IPS-15b (cell line): Measurements from ENCODE around the gene AMMECR1.
A peak's percentile ranks its signal among the peaks of the same experiment; 100 is the strongest.
"Not testable (repeated sequence)": the region's sequence is repeated elsewhere in the genome, so short reads cannot be mapped to it uniquely, and the experiment has no call there.

Experiments
- H3K27me3 ChIP-seq: one replicate; pipeline ENCODE4 v1.6.1; 2013; ENCODE audit warnings: low read length; ENCODE audit not compliant: control insufficient read depth, insufficient read depth
- H3K36me3 ChIP-seq: one replicate; pipeline ENCODE4 v1.6.1; 2013; ENCODE audit warnings: low read length; ENCODE audit not compliant: control insufficient read depth, insufficient read depth
- H3K4me1 ChIP-seq: one replicate; pipeline ENCODE4 v1.6.1; 2013; ENCODE audit warnings: mild to moderate bottlenecking, low read length; ENCODE audit not compliant: control insufficient read depth, insufficient read depth
- H3K4me3 ChIP-seq: one replicate; pipeline ENCODE4 v1.5.1; 2013; ENCODE audit warnings: low read depth, low read length
- H3K9ac ChIP-seq: one replicate; pipeline ENCODE4 v1.6.1; 2013; ENCODE audit warnings: low read depth, mild to moderate bottlenecking, low read length
- H3K9me3 ChIP-seq: one replicate; pipeline ENCODE4 v1.6.1; 2013; ENCODE audit warnings: mild to moderate bottlenecking, low read length; ENCODE audit not compliant: control insufficient read depth, insufficient read depth

AMMECR1 gene

GRCh38 chrX:110317820-110318663, at the start of gene AMMECR1:
TSS of gene AMMECR1 (minus strand) at chrX:110318085. CDS start at chrX:110318071, 14 bp downstream.
- H3K9me3 ChIP-seq = no peaks in the 10 kb centered on the region
- H3K4me1 ChIP-seq = peaks cover 37% of the 10 kb centered on the region
- peak within 1 kb of the TSS; percentile 87 for H3K9ac ChIP-seq

GRCh38 chrX:110363244-110363643, 45.4 kb upstream of the AMMECR1 start:
- H3K4me3 ChIP-seq = no peak overlapping the region
- H3K9me3 ChIP-seq = no peaks in the 10 kb centered on the region
- H3K4me1 ChIP-seq = no peaks in the 10 kb centered on the region
- no peaks in the 10 kb centered on the region for H3K36me3 ChIP-seq
- H3K27me3 ChIP-seq = no peaks in the 10 kb centered on the region
- H3K9ac ChIP-seq = no peak overlapping the region

More at GRCh38 chrX:110317820-110318663, at the start of gene AMMECR1:
- no peaks in the 10 kb centered on the region for H3K36me3 ChIP-seq
- H3K27me3 ChIP-seq = no peaks in the 10 kb centered on the region
- H3K4me3 ChIP-seq = peak within 1 kb of the TSS; percentile 74

GRCh38 chrX:110359273-110359672, 41.4 kb upstream of the AMMECR1 start:
- no peaks in the 10 kb centered on the region for H3K9me3 ChIP-seq
- H3K9ac ChIP-seq = no peak overlapping the region
- H3K36me3 ChIP-seq = no peaks in the 10 kb centered on the region
- no peak overlapping the region for H3K4me3 ChIP-seq
- no peaks in the 10 kb centered on the region for H3K27me3 ChIP-seq
- no peaks in the 10 kb centered on the region for H3K4me1 ChIP-seq

GRCh38 chrX:110358548-110358947, 40.7 kb upstream of the AMMECR1 start, which contains the start of gene RTL9:
TSS of gene RTL9 (plus strand) at chrX:110358848. CDS start at chrX:110450618, 91,770 bp downstream.
- no peaks in the 10 kb centered on the region for H3K36me3 ChIP-seq
- H3K4me3 ChIP-seq = no peak within 1 kb of the TSS
- H3K4me1 ChIP-seq = no peaks in the 10 kb centered on the region
- H3K9me3 ChIP-seq = no peaks in the 10 kb centered on the region
- no peaks in the 10 kb centered on the region for H3K27me3 ChIP-seq
- H3K9ac ChIP-seq = no peak within 1 kb of the TSS

GRCh38 chrX:110346681-110347080, 28.8 kb upstream of the AMMECR1 start:
- Histone ChIP-seq H3K36me3 (no peaks in the 10 kb centered on the region), H3K9me3 (no peaks in the 10 kb centered on the region), H3K9ac (no peak overlapping the region), H3K4me3 (no peak overlapping the region), H3K4me1 (no peaks in the 10 kb centered on the region), H3K27me3 (no peaks in the 10 kb centered on the region)

GRCh38 chrX:110341189-110342035, 23.5 kb upstream of the AMMECR1 start:
- Histone ChIP-seq H3K9ac (no peak overlapping the region), H3K4me3 (no peak overlapping the region), H3K27me3 (no peaks in the 10 kb centered on the region), H3K4me1 (no peaks in the 10 kb centered on the region), H3K9me3 (no peaks in the 10 kb centered on the region), H3K36me3 (no peaks in the 10 kb centered on the region)

GRCh38 chrX:110338935-110339334, 21.1 kb upstream of the AMMECR1 start:
- H3K27me3 ChIP-seq = no peaks in the 10 kb centered on the region
- no peaks in the 10 kb centered on the region for H3K9me3 ChIP-seq
- H3K9ac ChIP-seq = no peak overlapping the region
- H3K4me3 ChIP-seq = no peak overlapping the region
- no peaks in the 10 kb centered on the region for H3K4me1 ChIP-seq
- no peaks in the 10 kb centered on the region for H3K36me3 ChIP-seq

- H3K4me1 ChIP-seq, H3K4me3 ChIP-seq, H3K27me3 ChIP-seq: not testable (repeated sequence)
Measured at GRCh38 chrX:110333458-110333857, 15.6 kb upstream of the AMMECR1 start.

GRCh38 chrX:110331444-110332030, 13.7 kb upstream of the AMMECR1 start:
- no peak overlapping the region for H3K9ac ChIP-seq
- no peaks in the 10 kb centered on the region for H3K9me3 ChIP-seq

More at GRCh38 chrX:110333458-110333857, 15.6 kb upstream of the AMMECR1 start:
- not testable (repeated sequence) for H3K36me3 ChIP-seq, H3K9ac ChIP-seq, H3K9me3 ChIP-seq

GRCh38 chrX:110328613-110329012, 10.7 kb upstream of the AMMECR1 start:
- H3K27me3 ChIP-seq, H3K36me3 ChIP-seq, H3K4me3 ChIP-seq, H3K9ac ChIP-seq, H3K9me3 ChIP-seq, H3K4me1 ChIP-seq: not testable (repeated sequence)

More at GRCh38 chrX:110331444-110332030, 13.7 kb upstream of the AMMECR1 start:
- Histone ChIP-seq H3K4me3 (no peak overlapping the region), H3K4me1 (no peaks in the 10 kb centered on the region), H3K27me3 (no peaks in the 10 kb centered on the region), H3K36me3 (no peaks in the 10 kb centered on the region)

- Histone ChIP-seq H3K9me3 (no peaks in the 10 kb centered on the region), H3K36me3 (no peaks in the 10 kb centered on the region), H3K4me3 (no peak overlapping the region), H3K9ac (no peak overlapping the region), H3K4me1 (no peaks in the 10 kb centered on the region), H3K27me3 (no peaks in the 10 kb centered on the region)
Measured at GRCh38 chrX:110327336-110327735, 9.5 kb upstream of the AMMECR1 start.
